GM23338 (cell line): Measurements from ENCODE around the gene NTNG1. TPM values are rescaled to one million over a fixed set of nuclear protein-coding genes. Genes with fewer than 3 reads are reported as not detected.

Experiments
- ATAC-seq: fragments of 200-7000 bp; cut with Tn5 transposase; 3 replicates; pipeline ENCODE4 v1.9.1; 2020
- DNase-seq: peaks from one replicate; pipeline ENCODE4 v3.0.0-alpha.2; 2015; ENCODE audit warnings: low spot score
- H2AFZ ChIP-seq: fragments of 200-600 bp; sonication (generic); 2 replicates; pipeline ENCODE4 v1.8.0; 2016; ENCODE audit warnings: antibody characterized with exemption, mild to moderate bottlenecking, moderate library complexity
- H3F3A ChIP-seq: fragments of 200-600 bp; sonication (generic); replicated peaks from 2 replicates; pipeline ENCODE4 v1.8.0; 2017; ENCODE audit warnings: antibody characterized with exemption, mixed run types, low read depth
- H3K27ac ChIP-seq: fragments of 200-600 bp; sonication (generic); 2 replicates; pipeline ENCODE4 v1.6.1; 2016; ENCODE audit warnings: low read depth
- H3K27me3 ChIP-seq: fragments of 200-600 bp; sonication (generic); 2 replicates; pipeline ENCODE4 v1.8.0; 2016; ENCODE audit warnings: mild to moderate bottlenecking, mixed run types, moderate library complexity; ENCODE audit not compliant: insufficient read depth
- H3K36me3 ChIP-seq: fragments of 200-600 bp; sonication (generic); 2 replicates; pipeline ENCODE4 v1.8.0; 2016; ENCODE audit warnings: mild to moderate bottlenecking; ENCODE audit not compliant: insufficient read depth
- H3K4me1 ChIP-seq: fragments of 200-600 bp; sonication (generic); 2 replicates; pipeline ENCODE4 v1.8.0; 2016; ENCODE audit warnings: mild to moderate bottlenecking, moderate library complexity; ENCODE audit not compliant: insufficient read depth
- H3K4me2 ChIP-seq: fragments of 200-600 bp; sonication (generic); 2 replicates; pipeline ENCODE4 v1.7.1; 2017; ENCODE audit warnings: mixed run types
- H3K4me3 ChIP-seq: fragments of 200-600 bp; sonication (generic); 2 replicates; pipeline ENCODE4 v1.6.1; 2016; ENCODE audit warnings: mixed run types
- H3K79me2 ChIP-seq: fragments of 200-600 bp; sonication (generic); replicated peaks from 2 replicates; pipeline ENCODE4 v1.8.0; 2017; ENCODE audit warnings: mild to moderate bottlenecking; ENCODE audit not compliant: insufficient read depth
- H3K9me2 ChIP-seq: fragments of 200-600 bp; sonication (generic); 2 replicates; pipeline ENCODE4 v1.8.0; 2017; ENCODE audit not compliant: insufficient read depth
- H4K20me1 ChIP-seq: fragments of 200-600 bp; sonication (generic); replicated peaks from 2 replicates; pipeline ENCODE4 v1.8.0; 2017; ENCODE audit warnings: mild to moderate bottlenecking; ENCODE audit not compliant: insufficient read depth
- H3K27ac Mint-ChIP-seq: 2 replicates; pipeline ENCODE4 v1.8.0; 2020; ENCODE audit warnings: inconsistent platforms, mild to moderate bottlenecking, moderate library complexity, mixed read lengths
- H3K27me3 Mint-ChIP-seq: 3 replicates; pipeline ENCODE4 v1.8.0; 2022; ENCODE audit warnings: low read depth, mild to moderate bottlenecking, moderate library complexity, mixed read lengths, inconsistent platforms; ENCODE audit not compliant: insufficient read depth, poor library complexity
- H3K36me3 Mint-ChIP-seq: 3 replicates; pipeline ENCODE4 v1.8.0; 2021; ENCODE audit warnings: low read depth, mild to moderate bottlenecking, inconsistent platforms, moderate library complexity, mixed read lengths
- H3K4me1 Mint-ChIP-seq: 3 replicates; pipeline ENCODE4 v1.8.0; 2020; ENCODE audit warnings: mild to moderate bottlenecking, inconsistent platforms, mixed read lengths
- H3K4me3 Mint-ChIP-seq: 3 replicates; pipeline ENCODE4 v1.8.0; 2021; ENCODE audit warnings: moderate library complexity, mild to moderate bottlenecking, inconsistent platforms, mixed read lengths
- H3K9me3 Mint-ChIP-seq: 3 replicates; pipeline ENCODE4 v1.8.0; 2020; ENCODE audit warnings: moderate library complexity, mild to moderate bottlenecking, inconsistent platforms, mixed read lengths
- CREB1 ChIP-seq: fragments of 250-450 bp; sonication (Bioruptor Pico); IDR thresholded peaks from 2 replicates; pipeline ENCODE4 v1.5.0; 2020; ENCODE audit warnings: low read depth, mild to moderate bottlenecking, moderate library complexity
- CTCF ChIP-seq, 2 experiments: fragments of 200-600 bp in 1 of 2; sonication (generic) in 1 of 2; conservative IDR thresholded peaks; 2 replicates each; pipeline versions ENCODE4 v1.5.1 to v1.6.1; 2016 to 2017; ENCODE audit warnings: antibody characterized with exemption in 2 of 2, low read depth in 2 of 2, mild to moderate bottlenecking in 2 of 2, moderate library complexity in 1 of 2
- ETS1 ChIP-seq: IDR thresholded peaks from 2 replicates; pipeline ENCODE4 v1.6.1; 2016; ENCODE audit warnings: antibody characterized with exemption
- EZH2 ChIP-seq: fragments of 200-600 bp; sonication (generic); IDR thresholded peaks from one replicate; pipeline ENCODE4 v1.8.0; 2017; ENCODE audit warnings: antibody characterized with exemption, mild to moderate bottlenecking, low read depth; ENCODE audit not compliant: unreplicated experiment
- EZH2phosphoT487 ChIP-seq: fragments of 200-600 bp; sonication (generic); IDR thresholded peaks from one replicate; pipeline ENCODE4 v1.8.1; 2018; ENCODE audit warnings: antibody characterized with exemption; ENCODE audit not compliant: unreplicated experiment
- JUNB ChIP-seq: IDR thresholded peaks from one replicate; pipeline ENCODE4 v1.6.1; 2016; ENCODE audit warnings: antibody characterized with exemption; ENCODE audit not compliant: unreplicated experiment
- NANOG ChIP-seq: IDR thresholded peaks from 2 replicates; pipeline ENCODE4 v1.6.1; 2016; ENCODE audit warnings: antibody characterized with exemption, borderline replicate concordance
- POLR2AphosphoS5 ChIP-seq: IDR thresholded peaks from 2 replicates; pipeline ENCODE4 v1.6.1; 2016; ENCODE audit warnings: antibody characterized with exemption, low read depth
- REST ChIP-seq: IDR thresholded peaks from one replicate; pipeline ENCODE4 v1.6.1; 2018; ENCODE audit warnings: antibody characterized with exemption; ENCODE audit not compliant: unreplicated experiment
- STAT1 ChIP-seq: IDR thresholded peaks from one replicate; pipeline ENCODE4 v1.6.1; 2016; ENCODE audit warnings: antibody characterized with exemption; ENCODE audit not compliant: unreplicated experiment
- ZNF114 ChIP-seq: fragments of 250-450 bp; sonication (Bioruptor Pico); IDR thresholded peaks from 2 replicates; pipeline ENCODE4 v1.5.0; 2020; ENCODE audit warnings: mild to moderate bottlenecking, moderate library complexity
- ZNF331 ChIP-seq: fragments of 250-450 bp; sonication (Bioruptor Pico); IDR thresholded peaks from 2 replicates; pipeline ENCODE4 v1.5.0; 2020; ENCODE audit warnings: low read depth, mild to moderate bottlenecking, moderate library complexity
- ZNF462 ChIP-seq: fragments of 250-450 bp; sonication (Bioruptor Pico); IDR thresholded peaks from 2 replicates; pipeline ENCODE4 v1.5.0; 2020; ENCODE audit warnings: mild to moderate bottlenecking, moderate library complexity
- polyA plus RNA-seq: library from polyadenylated mRNA; unstranded; fragments of >200 nt; fragmentation: Nextera tagmentation; extraction: Ambion mirVana; gene quantifications from 2 replicates; pipeline ENCODE4 v1.2.1, GENCODE V29; 2016
- total RNA-seq: library from RNA; depleted of rRNA; stranded (reverse); fragments of >200 nt; shearing (Covaris generic); gene quantifications from 2 replicates; pipeline ENCODE4 v1.2.3, GENCODE V29; 2014

The NTNG1 gene
- total and polyA plus RNA-seq, 2 experiments from 2014 or later, result 7.2 to 10.3 TPM

- DNase-seq (no peak), ATAC-seq (no peak)
- no peaks in the 10 kb centered on the region for H3K79me2 ChIP-seq
- no peaks in the 10 kb centered on the region for H3F3A ChIP-seq
- no peak for TF ChIP-seq EZH2
- no peak for TF ChIP-seq REST
- no peak for TF ChIP-seq CTCF (conservative IDR thresholded peaks at IDR 0.05; ENCODE audit: low read depth in 2 of 2)
- no peak for TF ChIP-seq STAT1
- no peak for TF ChIP-seq POLR2AphosphoS5
- no peak for TF ChIP-seq ZNF331 (CRISPR knock-in tag)
- TF ChIP-seq CREB1 (CRISPR knock-in tag), result no peak
- TF ChIP-seq JUNB, result no peak
- TF ChIP-seq ZNF462 (CRISPR knock-in tag), result no peak
- TF ChIP-seq NANOG, result no peak
- TF ChIP-seq ETS1, result no peak
- no peak for TF ChIP-seq ZNF114 (CRISPR knock-in tag)
- no peak for TF ChIP-seq EZH2phosphoT487
- H3K9me2 ChIP-seq, result no peaks in the 10 kb centered on the region; the same call in 1 of the 2 replicates
- H3K27ac ChIP-seq, result no peak overlapping the region
- H3K4me2 ChIP-seq, result no peak overlapping the region
- Mint-ChIP-seq H3K27ac (no peak overlapping the region), H3K4me1 (peaks cover 5% of the 10 kb centered on the region), H3K4me3 (no peak overlapping the region), H3K36me3 (no peaks in the 10 kb centered on the region), H3K27me3 (no peaks in the 10 kb centered on the region), H3K9me3 (no peaks in the 10 kb centered on the region)
- no peak overlapping the region for H2AFZ ChIP-seq
- H3K4me1 ChIP-seq, result 0 out of 2 replicates have a peak, but pooled peaks cover under 1% of the 10 kb centered on the region
- no peaks in the 10 kb centered on the region for H4K20me1 ChIP-seq
- no peak overlapping the region for H3K4me3 ChIP-seq
- no peaks in the 10 kb centered on the region for H3K27me3 ChIP-seq
- H3K36me3 ChIP-seq, result no peaks in the 10 kb centered on the region
Observed at GRCh38 chr1:107443860-107444259, 303.0 kb downstream of the NTNG1 start.
